Fibroblast of pulmonary artery (primary cell): Measurements from ENCODE around the gene AKAP5.

Experiments
- DNase-seq: peaks from one replicate; pipeline ENCODE4 v3.0.0-alpha.2; 2010; ENCODE audit warnings: low read depth
- H3K4me3 ChIP-seq: replicated peaks from 2 replicates; pipeline ENCODE4 v1.5.1; 2011; ENCODE audit warnings: low read depth, mild to moderate bottlenecking, control low read depth, low read length, moderate library complexity
- TF ChIP-seq, protein P1 (sequence below): IDR thresholded peaks from 2 replicates; pipeline ENCODE4 v1.5.1; 2011; ENCODE audit warnings: mild to moderate bottlenecking, control low read depth, low read length, inconsistent platforms; ENCODE audit errors: missing control alignments

The AKAP5 gene

DNA sequence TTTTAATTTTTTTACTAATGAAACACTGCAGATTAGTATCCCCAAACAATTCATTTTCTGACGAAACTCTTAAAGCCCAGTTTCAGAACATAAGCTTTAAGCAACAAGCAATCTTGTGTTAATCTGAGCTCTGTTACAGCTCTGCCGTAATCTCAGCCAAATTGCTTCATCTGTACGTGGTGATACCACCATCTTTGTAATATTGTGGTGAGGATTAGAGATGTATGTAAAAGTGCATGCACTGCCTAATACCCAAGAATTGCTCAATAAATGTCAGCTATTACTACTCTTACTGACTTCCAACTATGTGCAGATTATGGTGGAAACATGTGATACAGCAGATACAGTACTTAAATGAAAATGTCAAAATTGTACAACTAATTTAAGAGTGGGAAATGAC lies 1.8 kb downstream of the AKAP5 start:
- TF ChIP-seq, protein P1, sequence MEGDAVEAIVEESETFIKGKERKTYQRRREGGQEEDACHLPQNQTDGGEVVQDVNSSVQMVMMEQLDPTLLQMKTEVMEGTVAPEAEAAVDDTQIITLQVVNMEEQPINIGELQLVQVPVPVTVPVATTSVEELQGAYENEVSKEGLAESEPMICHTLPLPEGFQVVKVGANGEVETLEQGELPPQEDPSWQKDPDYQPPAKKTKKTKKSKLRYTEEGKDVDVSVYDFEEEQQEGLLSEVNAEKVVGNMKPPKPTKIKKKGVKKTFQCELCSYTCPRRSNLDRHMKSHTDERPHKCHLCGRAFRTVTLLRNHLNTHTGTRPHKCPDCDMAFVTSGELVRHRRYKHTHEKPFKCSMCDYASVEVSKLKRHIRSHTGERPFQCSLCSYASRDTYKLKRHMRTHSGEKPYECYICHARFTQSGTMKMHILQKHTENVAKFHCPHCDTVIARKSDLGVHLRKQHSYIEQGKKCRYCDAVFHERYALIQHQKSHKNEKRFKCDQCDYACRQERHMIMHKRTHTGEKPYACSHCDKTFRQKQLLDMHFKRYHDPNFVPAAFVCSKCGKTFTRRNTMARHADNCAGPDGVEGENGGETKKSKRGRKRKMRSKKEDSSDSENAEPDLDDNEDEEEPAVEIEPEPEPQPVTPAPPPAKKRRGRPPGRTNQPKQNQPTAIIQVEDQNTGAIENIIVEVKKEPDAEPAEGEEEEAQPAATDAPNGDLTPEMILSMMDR = no peak
- no peak overlapping the region for H3K4me3 ChIP-seq
- DNase-seq = no peak

DNA sequence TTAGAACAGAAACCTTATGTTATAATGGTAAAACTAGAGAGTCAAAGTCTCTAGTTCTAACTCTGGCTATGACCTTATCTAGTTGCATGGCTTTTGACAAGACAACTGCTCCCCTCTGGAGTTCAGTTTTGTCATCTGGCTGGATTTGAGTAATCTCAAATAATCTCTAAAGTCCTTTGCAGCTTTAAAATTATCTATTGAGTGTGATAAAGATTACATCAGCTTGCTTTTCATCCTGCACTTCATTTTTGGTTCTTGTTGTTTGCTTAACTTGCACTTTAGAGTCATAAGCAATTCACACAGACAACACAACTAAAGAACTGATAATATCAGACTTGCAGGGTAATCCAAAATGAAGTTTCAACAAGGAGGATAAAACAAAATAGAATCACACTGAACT lies 2.3 kb downstream of the AKAP5 start:
- TF ChIP-seq, protein P1 = no peak
- no peak overlapping the region for H3K4me3 ChIP-seq
- no peak for DNase-seq

DNA sequence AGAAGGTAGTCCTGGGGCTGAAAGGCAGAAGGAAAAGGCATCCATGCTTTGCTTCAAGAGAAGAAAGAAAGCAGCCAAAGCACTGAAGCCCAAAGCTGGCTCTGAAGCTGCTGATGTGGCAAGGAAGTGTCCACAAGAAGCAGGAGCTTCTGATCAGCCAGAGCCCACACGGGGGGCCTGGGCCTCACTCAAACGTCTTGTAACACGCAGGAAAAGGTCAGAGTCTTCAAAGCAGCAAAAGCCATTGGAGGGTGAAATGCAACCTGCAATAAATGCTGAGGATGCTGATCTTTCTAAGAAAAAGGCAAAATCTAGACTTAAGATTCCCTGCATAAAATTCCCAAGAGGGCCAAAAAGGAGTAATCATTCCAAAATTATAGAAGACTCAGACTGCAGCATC lies 3.2 kb downstream of the AKAP5 start:
- DNase-seq = no peak
- TF ChIP-seq, protein P1 = no peak
- no peak overlapping the region for H3K4me3 ChIP-seq

DNA sequence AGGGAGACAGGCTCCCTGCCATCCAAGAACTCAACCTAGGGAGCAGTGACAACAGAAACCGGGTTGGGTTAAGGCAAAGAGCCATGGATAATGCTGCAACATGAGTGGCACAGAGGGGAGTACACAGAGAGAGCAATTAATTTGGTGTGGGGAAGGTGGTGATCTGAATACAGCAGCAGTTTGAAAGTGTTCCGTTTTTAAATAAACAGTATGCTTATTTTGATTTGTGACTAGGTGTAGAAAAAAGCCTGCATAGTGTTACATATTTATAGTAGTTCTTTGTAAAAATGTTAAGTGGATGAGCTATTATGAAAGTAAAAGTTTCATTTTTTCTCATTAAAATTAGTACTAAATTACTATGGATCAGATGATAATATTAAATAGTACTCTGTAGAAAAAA lies 8.7 kb downstream of the AKAP5 start:
- TF ChIP-seq, protein P1 = no peak
- no peak for DNase-seq
- H3K4me3 ChIP-seq = no peak overlapping the region

DNA sequence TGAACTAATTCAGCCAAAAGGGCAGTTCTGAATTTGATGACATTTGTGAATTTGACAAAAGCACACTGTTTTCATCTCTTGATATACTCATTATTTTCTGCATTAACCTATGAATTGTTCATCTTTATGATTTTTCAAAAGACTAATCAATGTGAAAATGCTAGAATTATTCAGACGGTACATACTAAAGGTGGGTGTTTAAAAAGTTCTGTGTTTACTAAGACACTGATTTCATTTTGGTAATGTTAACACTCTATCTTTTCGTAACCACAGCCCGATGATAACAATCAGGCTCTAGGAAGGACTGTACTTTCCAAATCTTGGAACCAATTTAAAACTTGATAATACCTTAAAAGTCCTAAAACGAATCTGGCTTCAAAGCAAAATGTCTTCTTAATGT lies 9.4 kb downstream of the AKAP5 start:
- H3K4me3 ChIP-seq = no peak overlapping the region
- DNase-seq = no peak
- TF ChIP-seq, protein P1 = no peak

DNA sequence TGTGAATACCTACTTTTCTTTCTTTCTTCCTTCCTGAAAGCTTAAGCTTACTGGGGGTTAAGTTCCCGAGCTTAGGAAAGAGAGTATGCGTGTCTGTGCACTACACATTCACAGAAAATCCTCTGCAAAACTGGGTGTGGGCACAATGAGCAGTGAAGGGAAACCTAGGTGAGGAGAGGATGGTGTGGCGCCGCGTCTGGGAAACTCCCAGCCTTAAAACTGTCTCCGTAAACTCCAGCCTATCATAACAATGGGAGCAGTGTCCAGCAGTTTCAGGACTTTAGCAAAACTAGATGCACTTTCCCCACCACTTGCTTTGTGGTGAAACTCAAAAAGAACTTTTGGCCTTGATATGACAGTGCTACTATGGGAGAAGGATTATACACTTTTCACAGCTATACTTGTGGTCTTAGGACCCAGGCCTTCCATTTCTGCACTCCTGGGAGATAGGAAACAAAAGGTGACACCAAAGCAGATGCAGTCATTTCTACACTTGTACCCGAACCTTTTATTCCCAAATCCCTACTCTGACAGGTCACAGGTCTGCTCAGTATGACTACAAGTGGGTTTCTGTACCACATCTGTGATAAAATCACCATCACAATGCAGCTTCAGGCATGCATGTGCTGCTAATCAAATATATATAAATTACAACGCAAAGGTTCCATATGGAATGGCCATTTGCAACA lies 10.4 kb downstream of the AKAP5 start:
- DNase-seq = no peak
- TF ChIP-seq, protein P1 = no peak
- H3K4me3 ChIP-seq = no peak overlapping the region

DNA sequence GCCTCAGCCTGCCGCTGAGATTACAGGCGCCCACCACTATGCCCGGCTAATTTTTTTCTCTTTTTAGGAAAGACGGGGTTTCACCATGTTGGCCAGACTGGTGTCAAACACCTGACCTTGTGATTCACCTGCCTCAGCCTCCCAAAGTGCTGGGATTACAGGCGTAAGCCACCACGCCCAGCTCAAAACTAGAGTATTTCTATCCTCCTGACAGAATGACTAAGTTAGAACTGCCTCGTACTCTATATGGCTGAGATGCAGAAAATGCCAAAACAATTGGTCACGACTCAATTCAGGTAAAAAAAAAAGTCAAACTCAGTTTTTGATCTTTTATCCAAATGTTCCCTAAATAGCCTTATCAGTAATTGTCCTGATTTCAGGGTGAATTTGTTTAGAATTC lies 11.1 kb downstream of the AKAP5 start:
- TF ChIP-seq, protein P1 = no peak
- no peak for DNase-seq
- H3K4me3 ChIP-seq = no peak overlapping the region
